GM12878 (cell line): ENCODE measurements around the gene PGLYRP3. TPM values are rescaled to one million over a fixed set of nuclear protein-coding genes. Genes with fewer than 3 reads are reported as not detected.

Experiments
- ATAC-seq: fragments of 200-7000 bp; cut with Tn5 transposase; 3 replicates; pipeline ENCODE4 v1.9.1; 2020; ENCODE audit warnings: mild to moderate bottlenecking, moderate library complexity
- BruUV-seq: library from RNA; stranded (reverse); fragments of 400-500 nt; replicated peaks from 2 replicates; lab custom pipeline; 2021; lab: Mats Ljungman, UMichigan
- CTCF ChIA-PET: fragments of 300-600 bp; sonication (Branson Sonifier 250); formaldehyde crosslinking; extraction: SDS; loops from one replicate; lab custom pipeline; 2021; ENCODE audit warnings: inconsistent platforms; lab: Yijun Ruan, JAX
- POLR2A ChIA-PET: fragments of 350-600 bp; formaldehyde crosslinking; extraction: SDS; loops from one replicate; lab custom pipeline; 2021; ENCODE audit warnings: inconsistent platforms; lab: Charles Lee
- RAD21 ChIA-PET: fragments of 300-600 bp; sonication (Branson Sonifier 250); formaldehyde crosslinking; loops from one replicate; lab custom pipeline; 2023; ENCODE audit warnings: antibody characterized with exemption; ENCODE audit not compliant: unreplicated experiment; lab: Charles Lee
- SMC1A ChIA-PET: fragments of 300-600 bp; sonication (Branson Sonifier 250); formaldehyde crosslinking; loops from one replicate; lab custom pipeline; 2023; ENCODE audit not compliant: unreplicated experiment, uncharacterized antibody; lab: Charles Lee
- DNase-seq: peaks from one replicate; pipeline ENCODE4 v3.0.0-alpha.2; 2011; ENCODE audit warnings: low read depth, low spot score
- FAIRE-seq: peaks from 3 replicates; lab custom pipeline; 2011; peaks lifted over from hg19 to GRCh38; lab: Jason Lieb, UNC
- H2AFZ ChIP-seq: 2 replicates; pipeline ENCODE4 v1.6.0; 2011; ENCODE audit warnings: low read depth, low read length, control low read depth; ENCODE audit not compliant: control insufficient read depth
- H3K27ac ChIP-seq: 2 replicates; pipeline ENCODE4 v1.5.1; 2011; ENCODE audit warnings: control low read depth; ENCODE audit not compliant: control insufficient read depth, insufficient read depth
- H3K27me3 ChIP-seq, 2 experiments: replicated peaks in 1 of 2; 2 replicates each; pipeline versions ENCODE4 v1.6.0 to v1.6.1; 2011; ENCODE audit warnings: low read length in 1 of 2; ENCODE audit not compliant: control insufficient read depth in 2 of 2, insufficient read depth in 2 of 2
- H3K36me3 ChIP-seq, 2 experiments: 2 replicates each; pipeline ENCODE4 v1.5.1; 2011; ENCODE audit warnings: low read length in 1 of 2; ENCODE audit not compliant: control insufficient read depth in 2 of 2, insufficient read depth in 2 of 2
- H3K4me1 ChIP-seq: 2 replicates; pipeline ENCODE4 v1.6.1; 2011; ENCODE audit warnings: mild to moderate bottlenecking, low read length, moderate library complexity, mixed read lengths; ENCODE audit not compliant: control insufficient read depth, insufficient read depth
- H3K4me2 ChIP-seq: 2 replicates; pipeline ENCODE4 v1.6.0; 2011; ENCODE audit warnings: control low read depth; ENCODE audit not compliant: control insufficient read depth, insufficient read depth
- H3K4me3 ChIP-seq: fragments of 200-600 bp; sonication (generic); 2 replicates; pipeline ENCODE4 v1.5.1; 2016
- H3K79me2 ChIP-seq: 2 replicates; pipeline ENCODE4 v1.6.0; 2011; ENCODE audit warnings: low read length; ENCODE audit not compliant: control insufficient read depth, insufficient read depth
- H3K9ac ChIP-seq: 2 replicates; pipeline ENCODE4 v1.8.0; 2011; ENCODE audit warnings: low read length, control low read depth, mixed read lengths; ENCODE audit not compliant: control insufficient read depth, insufficient read depth
- H3K9me3 ChIP-seq: replicated peaks from 3 replicates; pipeline ENCODE4 v1.5.1; 2011; ENCODE audit warnings: mild to moderate bottlenecking, low read length; ENCODE audit not compliant: control insufficient read depth, insufficient read depth
- H4K20me1 ChIP-seq: 2 replicates; pipeline ENCODE4 v1.6.0; 2011; ENCODE audit not compliant: control insufficient read depth, insufficient read depth
- ASH2L ChIP-seq: fragments of 300-600, 200-600 bp; sonication (generic); IDR thresholded peaks from 2 replicates; pipeline ENCODE4 v1.6.1; 2017; ENCODE audit warnings: low read depth, mild to moderate bottlenecking, borderline replicate concordance
- CBX3 ChIP-seq: fragments of 200-600 bp; sonication (generic); IDR thresholded peaks from 2 replicates; pipeline ENCODE4 v1.6.1; 2016; ENCODE audit warnings: low read depth, borderline replicate concordance
- CHD2 ChIP-seq: IDR thresholded peaks from 2 replicates; pipeline ENCODE4 v1.6.1; 2011; ENCODE audit warnings: low read depth, low read length, improper control_type of control experiment, borderline replicate concordance
- E4F1 ChIP-seq: fragments of 450-650 bp; IDR thresholded peaks from 2 replicates; pipeline ENCODE4 v1.6.1; 2018; ENCODE audit warnings: borderline replicate concordance, mild to moderate bottlenecking; ENCODE audit not compliant: partially characterized antibody
- GATAD2B ChIP-seq: fragments of 450-650 bp; conservative IDR thresholded peaks from 2 replicates; pipeline ENCODE4 v1.6.1; 2017; ENCODE audit warnings: low read depth, mild to moderate bottlenecking, moderate library complexity
- HDAC2 ChIP-seq: fragments of 200-600 bp; sonication (generic); IDR thresholded peaks from 2 replicates; pipeline ENCODE4 v1.6.1; 2017
- PBX3 ChIP-seq: IDR thresholded peaks from 2 replicates; pipeline ENCODE4 v1.6.1; 2011; ENCODE audit warnings: mild to moderate bottlenecking, low read depth, low read length, moderate library complexity; ENCODE audit not compliant: insufficient replicate concordance
- ZNF384 ChIP-seq: IDR thresholded peaks from 2 replicates; pipeline ENCODE4 v1.6.1; 2012; ENCODE audit warnings: low read depth, mild to moderate bottlenecking, low read length, improper control_type of control experiment, borderline replicate concordance
- ZNF592 ChIP-seq: fragments of 450-650 bp; IDR thresholded peaks from 2 replicates; pipeline ENCODE4 v1.6.1; 2017; ENCODE audit warnings: mild to moderate bottlenecking, moderate library complexity
- WGBS: methylation state at CpG from one replicate; pipeline ENCODE4 v1.1.6; 2016; ENCODE audit warnings: low lambda C conversion rate; ENCODE audit not compliant: insufficient replicate concordance, insufficient coverage; ENCODE audit errors: missing lambda C conversion rate; 5-methylcytosine and 5-hydroxymethylcytosine counted together
- in situ Hi-C: fragments of 300-500 bp; cut with MboI; formaldehyde crosslinking; loops from 9 replicates; pipeline ENCODE4 v1.14.3; 2018; ENCODE audit warnings: mixed read lengths
- intact Hi-C: fragments of 100-400 bp; cut with micrococcal nuclease; formaldehyde crosslinking; loops from one replicate; pipeline ENCODE4 v1.14.2; 2022; ENCODE audit not compliant: unreplicated experiment
- polyA plus RNA-seq, 11 experiments: library from polyadenylated mRNA; depleted of rRNA in 4 of 11; unstranded in 6 of 11; stranded (reverse) in 5 of 11; fragments of >200 nt; fragmentation: Nextera tagmentation in 4 of 11; fragmentation: Illumina TruSeq in 1 of 11; extraction: Ambion mirVana in 4 of 11; extraction: Trizol in 1 of 11; gene quantifications; 1 replicate in 1 of 11; 2 replicates in 10 of 11; pipeline versions ENCODE4 v1.2.1 to v1.2.3, GENCODE V29; 2011 to 2016; ENCODE audit warnings: inconsistent platforms in 2 of 11, missing spikeins in 2 of 11, low read depth in 1 of 11
- total RNA-seq, 4 experiments: library from RNA; depleted of rRNA in 3 of 4; stranded (reverse); fragments of >200 nt in 3 of 4; fragmentation: Illumina TruSeq in 1 of 4; extraction: Trizol in 1 of 4; gene quantifications; 2 replicates each; pipeline versions ENCODE4 v1.2.1 to v1.2.3, GENCODE V29; 2013 to 2021
- TF ChIP-seq, protein P1 (sequence below): fragments of 450-650 bp; IDR thresholded peaks from 2 replicates; pipeline ENCODE4 v1.6.1; 2017; ENCODE audit warnings: mild to moderate bottlenecking, moderate library complexity

PGLYRP3 gene
- total and polyA plus RNA-seq, 10 of the 15 experiments (the other 5 are each of a cell fraction or from before 2014, with no cell fraction given) = 0.10 to 0.49 (median 0.18) TPM; not detected in 7

GRCh38 chr1:153350321-153350957 is 37.7 kb upstream of the PGLYRP3 start:
- ChIA-PET POLR2A (no interaction called here), SMC1A (interaction anchor here (0.8 to 6.2 kb wide), 3 partner anchors 13 to 144 kb away, joined by 3 to 106 read pairs (median 14); partner anchors contain the start of gene PGLYRP3), RAD21 (interaction anchor here (1.1 to 8.4 kb wide), 2 partner anchors 8 to 144 kb away, joined by 3 to 94 read pairs; no protein-coding TSS in a partner anchor), CTCF (interaction anchor here (2.7 to 8.6 kb wide), 6 partner anchors 6 to 145 kb away, joined by 11 to 326 read pairs (median 42); partner anchors contain the start of gene PGLYRP3)
- DNase-seq (no peak), FAIRE-seq (no peak), ATAC-seq (no peak)
- intact Hi-C loops (no loop called here), in situ Hi-C loops (loop anchor here (5.0 kb wide), 1 partner anchor 147 kb away; no protein-coding TSS in a partner anchor)
- Histone ChIP-seq H3K27me3 (no peaks in the 10 kb centered on the region), H3K4me2 (no peak overlapping the region), H3K9me3 (no peaks in the 10 kb centered on the region), H3K27ac (no peak overlapping the region), H2AFZ (no peak overlapping the region), H3K9ac (no peak overlapping the region), H4K20me1 (no peaks in the 10 kb centered on the region), H3K4me1 (peaks cover 20% of the 10 kb centered on the region), H3K36me3 (no peaks in the 10 kb centered on the region), H3K79me2 (no peaks in the 10 kb centered on the region), H3K4me3 (no peak overlapping the region)
- WGBS = 22% methylated on average over 1 of the region's 1 CpG
- no TSS peak for BruUV-seq
- no peak for TF ChIP-seq ASH2L
- TF ChIP-seq CBX3 = no peak
- TF ChIP-seq E4F1 = no peak
- TF ChIP-seq, protein P1, sequence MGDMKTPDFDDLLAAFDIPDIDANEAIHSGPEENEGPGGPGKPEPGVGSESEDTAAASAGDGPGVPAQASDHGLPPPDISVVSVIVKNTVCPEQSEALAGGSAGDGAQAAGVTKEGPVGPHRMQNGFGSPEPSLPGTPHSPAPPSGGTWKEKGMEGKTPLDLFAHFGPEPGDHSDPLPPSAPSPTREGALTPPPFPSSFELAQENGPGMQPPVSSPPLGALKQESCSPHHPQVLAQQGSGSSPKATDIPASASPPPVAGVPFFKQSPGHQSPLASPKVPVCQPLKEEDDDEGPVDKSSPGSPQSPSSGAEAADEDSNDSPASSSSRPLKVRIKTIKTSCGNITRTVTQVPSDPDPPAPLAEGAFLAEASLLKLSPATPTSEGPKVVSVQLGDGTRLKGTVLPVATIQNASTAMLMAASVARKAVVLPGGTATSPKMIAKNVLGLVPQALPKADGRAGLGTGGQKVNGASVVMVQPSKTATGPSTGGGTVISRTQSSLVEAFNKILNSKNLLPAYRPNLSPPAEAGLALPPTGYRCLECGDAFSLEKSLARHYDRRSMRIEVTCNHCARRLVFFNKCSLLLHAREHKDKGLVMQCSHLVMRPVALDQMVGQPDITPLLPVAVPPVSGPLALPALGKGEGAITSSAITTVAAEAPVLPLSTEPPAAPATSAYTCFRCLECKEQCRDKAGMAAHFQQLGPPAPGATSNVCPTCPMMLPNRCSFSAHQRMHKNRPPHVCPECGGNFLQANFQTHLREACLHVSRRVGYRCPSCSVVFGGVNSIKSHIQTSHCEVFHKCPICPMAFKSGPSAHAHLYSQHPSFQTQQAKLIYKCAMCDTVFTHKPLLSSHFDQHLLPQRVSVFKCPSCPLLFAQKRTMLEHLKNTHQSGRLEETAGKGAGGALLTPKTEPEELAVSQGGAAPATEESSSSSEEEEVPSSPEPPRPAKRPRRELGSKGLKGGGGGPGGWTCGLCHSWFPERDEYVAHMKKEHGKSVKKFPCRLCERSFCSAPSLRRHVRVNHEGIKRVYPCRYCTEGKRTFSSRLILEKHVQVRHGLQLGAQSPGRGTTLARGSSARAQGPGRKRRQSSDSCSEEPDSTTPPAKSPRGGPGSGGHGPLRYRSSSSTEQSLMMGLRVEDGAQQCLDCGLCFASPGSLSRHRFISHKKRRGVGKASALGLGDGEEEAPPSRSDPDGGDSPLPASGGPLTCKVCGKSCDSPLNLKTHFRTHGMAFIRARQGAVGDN = no peak
- no peak for TF ChIP-seq ZNF592
- TF ChIP-seq GATAD2B = no peak
- no peak for TF ChIP-seq PBX3
- no peak for TF ChIP-seq CHD2
- TF ChIP-seq HDAC2 = no peak
- no peak for TF ChIP-seq ZNF384
